ENCODE data around the gene CD24. TPM values are rescaled to one million over a fixed set of nuclear protein-coding genes. Genes with fewer than 3 reads are reported as not detected.

The CD24 gene
- under 0.01 TPM in 1 of 2 replicates, not detected in the other for total RNA-seq

GRCh38 chr6:106974336-106974998 is at the start of gene CD24:
Gene CD24, minus strand, starts transcription at chr6:106974729. Its CDS starts 83 bp downstream, at chr6:106974646.

Other genes starting within 250 kb of the CD24 start
- gene MTRES1, start 53.5 kb upstream of the CD24 start, total RNA-seq, result 9.6 and 13.0 TPM in 2 replicates
- 0.71 and 0.86 TPM in 2 replicates for gene BEND3, start 140.8 kb upstream of the CD24 start, total RNA-seq

All from myometrial cell (primary cell).